HCT116 (cell line): ENCODE measurements around the gene ATF1. TPM values are rescaled to one million over a fixed set of nuclear protein-coding genes. Genes with fewer than 3 reads are reported as not detected.
A peak's percentile ranks its signal among the peaks of the same experiment; 100 is the strongest.

Source experiments
- ATAC-seq: fragments of 200-7000 bp; cut with Tn5 transposase; 2 replicates; pipeline ENCODE4 v1.9.1; 2020; ENCODE audit warnings: mild to moderate bottlenecking, moderate library complexity
- BruUV-seq: library from RNA; stranded (reverse); fragments of 400-500 nt; replicated peaks from 2 replicates; lab custom pipeline; 2021; lab: Mats Ljungman, UMichigan
- CTCF ChIA-PET: fragments of 300-600 bp; sonication (Branson Sonifier 250); formaldehyde crosslinking; loops from one replicate; lab custom pipeline; 2021; ENCODE audit warnings: antibody characterized with exemption; lab: Charles Lee
- POLR2A ChIA-PET: fragments of 300-600, 350-600 bp; sonication (Branson Sonifier 250); formaldehyde crosslinking; loops from one replicate; lab custom pipeline; 2021; ENCODE audit warnings: antibody characterized with exemption; lab: Charles Lee
- RAD21 ChIA-PET, 2 experiments: fragments of 300-600 bp; sonication (Branson Sonifier 250); formaldehyde crosslinking; loops; one replicate each; lab custom pipeline; 2023; ENCODE audit warnings: low total read pairs in 2 of 2; ENCODE audit not compliant: uncharacterized antibody in 2 of 2, unreplicated experiment in 2 of 2, low non-redundant PET in 1 of 2; lab: Charles Lee
- DNase-seq: peaks from one replicate; pipeline ENCODE4 v3.0.0-alpha.2; 2010; ENCODE audit warnings: low read depth, low spot score
- H2AFZ ChIP-seq: fragments of 200-600 bp; shearing (Covaris generic), sonication (generic); 2 replicates; pipeline ENCODE4 v1.6.1; 2017; ENCODE audit warnings: low read depth, mixed run types, mixed read lengths, antibody characterized with exemption, low read length; ENCODE audit not compliant: poor library complexity, severe bottlenecking
- H3K27ac ChIP-seq: 2 replicates; pipeline ENCODE4 v1.5.1; 2012; ENCODE audit warnings: low read depth, low read length
- H3K27me3 ChIP-seq: fragments of 200-600 bp; sonication (generic); 2 replicates; pipeline ENCODE4 v1.6.1; 2016; ENCODE audit warnings: mixed run types, low read length, mixed read lengths; ENCODE audit not compliant: insufficient read depth
- H3K36me3 ChIP-seq, 2 experiments: fragments of 200-500 bp in 1 of 2; fragments of 200-600 bp in 1 of 2; sonication (Bioruptor generic) in 1 of 2; sonication (generic) in 1 of 2; 2 replicates each; pipeline versions ENCODE4 v1.5.1 to v1.6.1; 2014 to 2016; ENCODE audit warnings: low read length in 2 of 2, inconsistent platforms in 1 of 2, mixed read lengths in 1 of 2, mixed run types in 1 of 2; ENCODE audit not compliant: insufficient read depth in 2 of 2, control insufficient read depth in 1 of 2
- H3K4me1 ChIP-seq, 2 experiments: fragments of 200-600 bp in 1 of 2; sonication (generic) in 1 of 2; 2 replicates each; pipeline versions ENCODE4 v1.5.1 to v1.6.1; 2012 to 2017; ENCODE audit warnings: low read length in 2 of 2, inconsistent platforms in 1 of 2, mild to moderate bottlenecking in 1 of 2, mixed read lengths in 1 of 2, mixed run types in 1 of 2, moderate library complexity in 1 of 2; ENCODE audit not compliant: insufficient read depth in 2 of 2, control insufficient read depth in 1 of 2
- H3K4me2 ChIP-seq: fragments of 200-600 bp; sonication (generic); 2 replicates; pipeline ENCODE4 v1.6.1; 2017; ENCODE audit warnings: mixed run types, low read length, mixed read lengths
- H3K4me3 ChIP-seq, 2 experiments: fragments of 200-600 bp in 1 of 2; sonication (generic) in 1 of 2; replicated peaks in 1 of 2; 2 replicates each; pipeline ENCODE4 v1.5.1; 2011 to 2016; ENCODE audit warnings: low read length in 2 of 2, control low read depth in 1 of 2, low read depth in 1 of 2, mild to moderate bottlenecking in 1 of 2, mixed read lengths in 1 of 2, mixed run types in 1 of 2
- H3K79me2 ChIP-seq: fragments of 200-600 bp; sonication (generic); 2 replicates; pipeline ENCODE4 v1.6.1; 2017; ENCODE audit warnings: mild to moderate bottlenecking, mixed run types, low read length, moderate library complexity, mixed read lengths; ENCODE audit not compliant: insufficient read depth
- H3K9ac ChIP-seq: fragments of 200-600 bp; sonication (generic); 2 replicates; pipeline ENCODE4 v1.6.1; 2016; ENCODE audit warnings: low read length, mixed read lengths
- H3K9me2 ChIP-seq: fragments of 200-600 bp; sonication (generic), shearing (Covaris generic); 2 replicates; pipeline ENCODE4 v1.6.1; 2017; ENCODE audit warnings: mixed run types, mild to moderate bottlenecking, moderate library complexity; ENCODE audit not compliant: insufficient read depth
- H3K9me3 ChIP-seq, 2 experiments: fragments of 200-500 bp in 1 of 2; fragments of 200-600 bp in 1 of 2; sonication (Bioruptor generic) in 1 of 2; sonication (generic) in 1 of 2; 2 replicates each; pipeline ENCODE4 v1.6.1; 2014 to 2017; ENCODE audit warnings: low read length in 2 of 2, mixed read lengths in 2 of 2, inconsistent platforms in 1 of 2, low read depth in 1 of 2, mild to moderate bottlenecking in 1 of 2, mixed run types in 1 of 2, moderate library complexity in 1 of 2; ENCODE audit not compliant: control insufficient read depth in 1 of 2, insufficient read depth in 1 of 2
- H4K20me1 ChIP-seq: fragments of 200-600 bp; sonication (generic), shearing (Covaris generic); 2 replicates; pipeline ENCODE4 v1.6.1; 2017; ENCODE audit warnings: mixed run types, mild to moderate bottlenecking, moderate library complexity; ENCODE audit not compliant: insufficient read depth
- ATF3 ChIP-seq: IDR thresholded peaks from 2 replicates; pipeline ENCODE4 v1.6.1; 2012
- CEBPB ChIP-seq: IDR thresholded peaks from 2 replicates; pipeline ENCODE4 v1.6.1; 2012; ENCODE audit warnings: low read depth
- ELF1 ChIP-seq: IDR thresholded peaks from 2 replicates; pipeline ENCODE4 v1.6.1; 2012; ENCODE audit warnings: low read depth, borderline replicate concordance
- EZH2phosphoT487 ChIP-seq: fragments of 200-600 bp; IDR thresholded peaks from 2 replicates; pipeline ENCODE4 v1.6.1; 2018; ENCODE audit warnings: antibody characterized with exemption, borderline replicate concordance
- FOSL1 ChIP-seq: IDR thresholded peaks from 2 replicates; pipeline ENCODE4 v1.6.1; 2012; ENCODE audit warnings: low read depth
- MAX ChIP-seq: IDR thresholded peaks from 2 replicates; pipeline ENCODE4 v1.6.1; 2012
- POLR2A ChIP-seq: IDR thresholded peaks from 2 replicates; pipeline ENCODE4 v1.7.0; 2011; ENCODE audit warnings: borderline replicate concordance; ENCODE audit not compliant: insufficient read depth, insufficient read length; ENCODE audit errors: extremely low read depth
- POLR2AphosphoS5 ChIP-seq: IDR thresholded peaks from 2 replicates; pipeline ENCODE4 v1.6.1; 2011; ENCODE audit warnings: mild to moderate bottlenecking, low read depth, low read length, moderate library complexity
- RAD21 ChIP-seq: IDR thresholded peaks from 2 replicates; pipeline ENCODE4 v1.6.1; 2012; ENCODE audit warnings: low read depth, mild to moderate bottlenecking
- YY1 ChIP-seq: IDR thresholded peaks from 2 replicates; pipeline ENCODE4 v1.6.1; 2011; ENCODE audit warnings: low read length, low read depth, moderate library complexity, mild to moderate bottlenecking; ENCODE audit not compliant: insufficient replicate concordance; ENCODE audit errors: extremely low read depth
- intact Hi-C: fragments of 100-400 bp; cut with micrococcal nuclease; formaldehyde crosslinking; loops from 2 replicates; pipeline ENCODE4 v1.10.0; 2022
- total RNA-seq: library from RNA; stranded (reverse); gene quantifications from one replicate; pipeline ENCODE4 v1.2.1, GENCODE V29; 2021; ENCODE audit not compliant: unreplicated experiment
- TF ChIP-seq, protein P1 (sequence below), 3 experiments: fragments of 200-600 bp in 1 of 3; sonication (generic) in 1 of 3; IDR thresholded peaks in 2 of 3; conservative IDR thresholded peaks in 1 of 3; 2 replicates each; pipeline ENCODE4 v1.5.1; 2012 to 2017; ENCODE audit warnings: low read depth in 2 of 3, low read length in 2 of 3, antibody characterized with exemption in 1 of 3, borderline replicate concordance in 1 of 3, control low read depth in 1 of 3, mild to moderate bottlenecking in 1 of 3, mixed read lengths in 1 of 3, mixed run types in 1 of 3, moderate library complexity in 1 of 3; ENCODE audit not compliant: insufficient read depth in 1 of 3

The ATF1 gene
- total RNA-seq, 1 experiment from 2014 or later, result 48.8 TPM

DNA sequence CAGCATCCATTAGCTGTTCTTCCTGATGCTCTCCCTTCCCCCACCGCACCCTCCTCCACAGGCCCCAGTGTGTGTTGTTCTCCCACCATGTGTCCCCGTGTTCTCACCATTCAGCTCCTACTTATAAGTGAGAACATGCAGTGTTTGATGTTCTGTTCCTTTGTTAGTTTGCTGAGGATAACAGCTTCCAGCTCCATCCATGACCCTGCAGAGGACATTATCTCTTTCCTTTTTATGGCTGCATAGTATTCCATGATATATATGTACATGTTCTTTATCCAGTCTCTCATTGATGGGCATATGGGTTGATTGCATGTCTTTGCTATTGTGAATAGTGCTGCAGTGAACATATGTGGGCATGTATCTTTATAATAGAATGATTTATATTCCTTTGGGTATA lies 9.0 kb downstream of the ATF1 start:
- intact Hi-C loops, result no loop called here
- CTCF ChIA-PET, result interaction anchor here (2.5 kb wide), 1 partner anchor 8 kb away, joined by 20 read pairs; the partner anchor contains the start of gene ATF1

DNA sequence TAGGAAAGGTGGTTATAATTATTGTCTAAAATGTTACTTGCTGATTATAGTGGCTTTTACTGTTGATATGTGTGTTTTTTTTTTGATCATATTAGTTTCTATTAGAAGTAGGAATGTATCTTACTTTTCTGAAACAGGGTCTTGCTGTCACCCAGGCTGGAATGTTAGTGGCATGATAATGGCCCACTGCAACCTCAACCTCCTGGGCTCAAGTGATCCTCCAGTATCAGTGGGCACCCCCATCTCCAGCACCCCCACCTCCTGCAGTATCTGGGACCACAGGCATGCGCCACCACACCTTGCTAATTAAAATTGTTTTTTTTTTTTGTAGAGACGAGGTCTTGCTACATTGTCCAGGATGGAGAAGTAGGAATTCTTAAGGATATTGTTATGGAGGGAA lies 11.3 kb downstream of the ATF1 start:
- Histone ChIP-seq H3K4me3 (no peak overlapping the region), H4K20me1 (no peaks in the 10 kb centered on the region), H3K27me3 (no peaks in the 10 kb centered on the region), H3K4me2 (peak overlapping the region; percentile 74; the same call in 1 of the 2 replicates), H3K9me2 (no peaks in the 10 kb centered on the region), H3K9me3 (no peaks in the 10 kb centered on the region), H2AFZ (no peak overlapping the region), H3K4me1 (peaks cover 35 to 42% of the 10 kb centered on the region in 2 experiments), H3K79me2 (peaks cover 85% of the 10 kb centered on the region), H3K27ac (peak overlapping the region; percentile 89), H3K9ac (no peak overlapping the region), H3K36me3 (no peaks in the 10 kb centered on the region)
- no TSS peak for BruUV-seq
- ChIA-PET CTCF (interaction anchor here (2.5 kb wide), 1 partner anchor 11 kb away, joined by 20 read pairs; the partner anchor contains the start of gene ATF1), POLR2A (interaction anchor here (0.7 to 3.3 kb wide), 3 partner anchors 11 to 309 kb away, joined by 4 to 18 read pairs (median 13); partner anchors contain the start of gene ATF1), RAD21 (interaction anchor here in 1 of 2 experiments (1.8 kb wide), 1 partner anchor 12 kb away, joined by 3 read pairs; no protein-coding TSS in a partner anchor)
- no peak for ATAC-seq
- intact Hi-C loops, result no loop called here
- DNase-seq, result no peak
- TF ChIP-seq ELF1 (no peak), EZH2phosphoT487 (no peak), POLR2A (no peak), MAX (no peak), ATF3 (no peak), RAD21 (no peak), POLR2AphosphoS5 (no peak), YY1 (no peak), FOSL1 (no peak)
- TF ChIP-seq, protein P1, sequence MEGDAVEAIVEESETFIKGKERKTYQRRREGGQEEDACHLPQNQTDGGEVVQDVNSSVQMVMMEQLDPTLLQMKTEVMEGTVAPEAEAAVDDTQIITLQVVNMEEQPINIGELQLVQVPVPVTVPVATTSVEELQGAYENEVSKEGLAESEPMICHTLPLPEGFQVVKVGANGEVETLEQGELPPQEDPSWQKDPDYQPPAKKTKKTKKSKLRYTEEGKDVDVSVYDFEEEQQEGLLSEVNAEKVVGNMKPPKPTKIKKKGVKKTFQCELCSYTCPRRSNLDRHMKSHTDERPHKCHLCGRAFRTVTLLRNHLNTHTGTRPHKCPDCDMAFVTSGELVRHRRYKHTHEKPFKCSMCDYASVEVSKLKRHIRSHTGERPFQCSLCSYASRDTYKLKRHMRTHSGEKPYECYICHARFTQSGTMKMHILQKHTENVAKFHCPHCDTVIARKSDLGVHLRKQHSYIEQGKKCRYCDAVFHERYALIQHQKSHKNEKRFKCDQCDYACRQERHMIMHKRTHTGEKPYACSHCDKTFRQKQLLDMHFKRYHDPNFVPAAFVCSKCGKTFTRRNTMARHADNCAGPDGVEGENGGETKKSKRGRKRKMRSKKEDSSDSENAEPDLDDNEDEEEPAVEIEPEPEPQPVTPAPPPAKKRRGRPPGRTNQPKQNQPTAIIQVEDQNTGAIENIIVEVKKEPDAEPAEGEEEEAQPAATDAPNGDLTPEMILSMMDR (IDR thresholded peaks at IDR 0.05 in 2 of 3, conservative IDR thresholded peaks at IDR 0.05 in 1 of 3; ENCODE audit: borderline replicate concordance in 1 of 3, insufficient read depth in 1 of 3, low read depth in 2 of 3, low read length in 2 of 3), result no peak

More for the DNA sequence above, 9.0 kb downstream of the ATF1 start:
- no peak for TF ChIP-seq CEBPB
- TF ChIP-seq, protein P1 (IDR thresholded peaks at IDR 0.05 in 2 of 3, conservative IDR thresholded peaks at IDR 0.05 in 1 of 3; ENCODE audit: borderline replicate concordance in 1 of 3, insufficient read depth in 1 of 3, low read depth in 2 of 3, low read length in 2 of 3), result no peak
- DNase-seq (no peak), ATAC-seq (no peak)
- peak overlapping the region; percentile 74 for H3K4me2 ChIP-seq
- peak overlapping the region; percentile 89 for H3K27ac ChIP-seq
- H3K36me3 ChIP-seq, result no peaks in the 10 kb centered on the region
- ChIA-PET POLR2A (interaction anchor here (1.9 to 3.3 kb wide), 3 partner anchors 9 to 253 kb away, joined by 6 to 18 read pairs (median 13); partner anchors contain the start of genes ATF1 and SLC11A2), RAD21 (interaction anchor here (0.7 to 1.0 kb wide), 2 partner anchors 8 to 9 kb away, joined by 3 to 6 read pairs; partner anchors contain the start of gene ATF1 (in 2 of the 2))
- no TSS peak for BruUV-seq
- no peaks in the 10 kb centered on the region for H4K20me1 ChIP-seq
- no peaks in the 10 kb centered on the region for H3K27me3 ChIP-seq
- peaks cover 82% of the 10 kb centered on the region for H3K79me2 ChIP-seq
- no peak overlapping the region for H2AFZ ChIP-seq
- H3K9me2 ChIP-seq, result no peaks in the 10 kb centered on the region
- peak overlapping the region; percentile 50; the same call in 1 of the 2 replicates for H3K9ac ChIP-seq
- H3K4me3 ChIP-seq, result peak overlapping the region in 1 of 2 experiments; percentile 45; a peak in 2 of 4 replicates
- peaks cover 47 to 51% of the 10 kb centered on the region in 2 experiments for H3K4me1 ChIP-seq
- no peaks in the 10 kb centered on the region for H3K9me3 ChIP-seq
